HG03103 (cell line): Measurements from ENCODE around the gene GATAD2B.
"Not testable (repeated sequence)": the region's sequence is repeated elsewhere in the genome, so short reads cannot be mapped to it uniquely, and the experiment has no call there.

Experiments
- ATAC-seq: cut with Tn5 transposase; IDR thresholded peaks from one replicate; pipeline ENCODE4 v1.9.1; 2021; ENCODE audit warnings: low read depth; ENCODE audit not compliant: unreplicated experiment

The GATAD2B gene

DNA sequence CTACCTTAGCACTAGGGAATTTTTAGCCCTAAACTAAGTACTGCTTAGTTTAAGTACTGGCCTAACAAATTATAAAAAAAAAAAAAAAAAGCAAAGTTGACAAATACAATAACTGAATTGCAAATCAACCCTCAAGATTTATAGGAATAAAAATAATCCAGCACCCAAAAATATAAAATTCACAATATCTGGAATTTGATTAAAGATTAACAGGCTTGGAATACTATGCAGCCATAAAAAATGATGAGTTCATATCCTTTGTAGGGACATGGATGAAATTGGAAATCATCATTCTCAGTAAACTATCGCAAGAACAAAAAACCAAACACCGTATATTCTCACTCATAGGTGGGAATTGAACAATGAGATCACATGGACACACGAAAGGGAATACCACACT is 78.4 kb downstream of the GATAD2B start:
- ATAC-seq, result not testable (repeated sequence)

GRCh38 chr1:153842006-153842471 is 80.7 kb downstream of the GATAD2B start:
- ATAC-seq, result peak; percentile 51

DNA sequence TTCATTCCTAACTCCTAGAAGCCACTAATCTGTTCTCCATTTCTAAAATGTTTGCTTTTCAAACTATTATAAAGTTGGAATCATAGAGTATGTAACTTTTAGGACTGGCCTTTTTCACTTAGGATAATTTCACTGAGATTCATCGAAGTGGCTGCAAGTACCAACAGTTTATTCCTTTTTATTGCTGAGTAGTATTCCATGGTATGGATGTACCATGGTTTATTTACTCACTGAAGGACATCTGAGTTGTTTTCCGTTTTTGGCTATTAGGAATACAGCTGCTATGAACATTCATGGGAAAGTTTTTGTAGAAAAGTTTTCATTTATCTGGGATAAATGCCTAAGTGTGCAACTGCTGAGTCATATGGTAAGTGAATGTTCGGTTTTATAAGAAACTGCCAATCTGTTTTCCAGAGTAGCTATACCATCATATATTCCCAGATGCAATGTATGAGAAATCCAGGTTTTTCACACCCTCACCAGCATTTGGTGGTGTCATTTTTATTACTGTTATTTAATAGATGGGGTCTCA is 81.2 kb downstream of the GATAD2B start:
- no peak for ATAC-seq

GRCh38 chr1:153840774-153841173 is 82.0 kb downstream of the GATAD2B start:
- ATAC-seq, result not testable (repeated sequence)

DNA sequence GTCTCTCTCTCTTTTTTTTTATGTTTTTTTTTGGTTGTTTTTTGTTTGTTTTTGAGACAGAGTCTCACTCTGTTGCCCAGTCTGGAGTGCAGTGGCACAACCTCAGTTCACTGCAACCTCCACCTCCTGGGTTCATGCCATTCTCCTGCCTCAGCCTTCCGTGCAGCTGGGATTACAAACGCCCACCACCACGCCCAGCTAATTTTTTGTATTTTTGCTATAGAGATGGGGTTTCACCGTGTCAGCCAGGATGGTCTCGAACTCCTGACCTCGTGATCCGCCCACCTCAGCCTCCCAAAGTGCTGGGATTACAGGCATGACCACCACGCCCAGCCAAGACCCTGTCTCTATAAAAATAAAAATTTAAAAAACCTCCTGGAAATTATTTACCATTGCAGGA is 88.8 kb downstream of the GATAD2B start:
- not testable (repeated sequence) for ATAC-seq

DNA sequence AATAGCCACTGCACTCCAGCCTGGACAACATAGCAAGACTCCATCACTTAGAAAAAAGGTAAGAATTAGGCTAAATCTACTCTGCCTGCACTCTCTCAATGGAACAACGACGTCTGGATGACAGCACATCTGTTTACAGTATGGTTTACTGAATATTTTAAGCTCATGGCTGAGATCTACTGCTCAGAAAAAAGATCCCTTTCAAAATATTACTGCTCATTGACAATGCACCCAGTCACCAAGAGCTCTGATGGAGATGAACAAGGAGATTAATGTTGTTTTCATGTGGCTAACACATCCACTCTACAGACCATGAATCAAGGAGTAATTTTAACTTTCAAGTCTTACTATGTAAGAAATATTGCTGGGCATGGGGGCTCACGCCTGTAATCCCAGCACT is 89.6 kb downstream of the GATAD2B start:
- no peak for ATAC-seq

GRCh38 chr1:153832293-153832692 is 90.5 kb downstream of the GATAD2B start:
- no peak for ATAC-seq

- ATAC-seq, result no peak
Observed at GRCh38 chr1:153831026-153831425, 91.7 kb downstream of the GATAD2B start.

DNA sequence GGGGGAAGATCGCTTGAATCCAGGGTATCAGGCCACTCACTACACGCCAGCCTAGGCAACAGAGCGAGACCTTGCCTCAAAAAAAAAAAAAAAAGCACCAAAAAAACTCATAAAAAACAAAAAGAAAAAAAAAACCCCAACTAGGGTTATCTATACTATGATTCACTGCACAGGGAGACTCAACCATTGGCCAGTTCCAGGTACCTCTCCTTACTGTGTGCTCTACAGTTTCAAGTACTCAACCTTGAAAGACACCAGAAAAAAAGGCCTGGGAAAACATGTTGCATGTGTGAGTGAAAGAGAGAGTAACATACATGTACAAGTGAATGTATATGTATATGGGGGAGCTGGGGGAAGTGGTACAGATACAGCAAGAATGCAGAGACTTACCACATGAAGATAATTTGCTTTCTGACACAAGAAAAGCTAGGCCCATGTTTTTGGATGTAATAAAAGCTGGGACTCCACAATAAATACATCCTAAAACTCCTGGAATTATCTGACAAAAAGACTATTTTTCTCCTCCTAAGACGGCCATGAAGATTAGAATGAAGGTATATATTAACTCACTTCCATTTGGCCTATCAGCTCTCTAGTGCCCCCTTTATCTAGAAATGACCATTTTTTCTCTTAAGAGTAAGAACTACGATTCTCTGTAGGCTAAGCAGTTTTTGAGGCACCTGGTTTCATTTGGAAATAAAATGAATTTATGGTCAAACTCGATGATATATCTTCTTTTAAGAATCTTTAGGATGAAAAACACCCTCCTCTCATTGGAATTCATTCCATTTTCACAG is 95.4 kb downstream of the GATAD2B start:
- ATAC-seq, result no peak

DNA sequence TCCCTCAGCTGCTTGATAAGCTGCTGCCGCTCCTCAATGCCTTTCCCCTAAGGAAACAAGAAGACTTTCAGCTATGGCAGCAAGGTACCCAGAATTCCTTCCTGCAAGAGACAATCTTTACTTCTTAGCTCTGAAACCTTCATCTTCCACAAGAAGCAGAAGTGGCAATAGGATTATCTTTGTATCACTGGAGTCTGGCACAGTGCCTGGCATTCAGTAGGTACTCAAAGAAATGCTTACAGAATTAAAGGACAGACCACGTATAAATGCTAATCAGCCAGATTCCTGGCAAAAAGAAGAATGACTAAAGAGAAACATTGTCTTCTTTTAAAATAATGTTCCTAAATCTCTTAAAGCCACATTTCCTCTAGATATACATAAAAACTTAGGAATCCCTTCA is 103.9 kb downstream of the GATAD2B start:
- no peak for ATAC-seq

GRCh38 chr1:153816283-153816889 is 106.4 kb downstream of the GATAD2B start:
- no peak for ATAC-seq

- ATAC-seq, result no peak
Observed at GRCh38 chr1:153805886-153806719, 116.7 kb downstream of the GATAD2B start.

- ATAC-seq, result peak; percentile 92
Observed at GRCh38 chr1:153805042-153805745, 117.6 kb downstream of the GATAD2B start.

GRCh38 chr1:153804112-153804511 is 118.7 kb downstream of the GATAD2B start:
- no peak for ATAC-seq

DNA sequence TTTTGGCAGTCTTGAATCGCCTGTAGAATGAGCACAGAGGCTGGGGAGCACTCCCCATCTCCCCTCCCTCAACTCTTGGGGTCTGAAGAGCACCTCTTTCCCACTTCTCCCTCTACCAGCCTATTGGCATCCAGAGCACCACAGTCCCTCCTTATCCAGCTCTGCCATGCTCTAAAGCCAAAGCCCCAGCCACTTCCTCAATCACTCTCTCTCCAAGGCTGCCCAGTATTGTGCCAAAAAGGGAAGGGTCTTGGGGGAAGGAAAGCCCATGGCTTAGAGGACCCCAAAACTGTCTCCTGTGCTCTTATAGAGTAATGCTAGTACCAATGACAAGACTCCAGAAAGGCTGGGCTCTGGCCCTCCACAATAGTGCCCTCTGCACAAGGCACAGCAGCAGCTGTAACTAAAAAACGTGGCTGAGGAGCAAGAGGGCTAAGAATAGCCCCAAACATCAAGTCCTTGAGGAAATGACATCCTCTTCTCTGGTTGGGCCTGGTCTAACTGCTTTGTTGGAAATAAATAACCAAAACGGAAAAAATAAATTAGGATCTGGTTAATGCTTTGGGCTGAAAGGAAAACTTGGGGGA is 119.2 kb downstream of the GATAD2B start:
- ATAC-seq, result no peak

DNA sequence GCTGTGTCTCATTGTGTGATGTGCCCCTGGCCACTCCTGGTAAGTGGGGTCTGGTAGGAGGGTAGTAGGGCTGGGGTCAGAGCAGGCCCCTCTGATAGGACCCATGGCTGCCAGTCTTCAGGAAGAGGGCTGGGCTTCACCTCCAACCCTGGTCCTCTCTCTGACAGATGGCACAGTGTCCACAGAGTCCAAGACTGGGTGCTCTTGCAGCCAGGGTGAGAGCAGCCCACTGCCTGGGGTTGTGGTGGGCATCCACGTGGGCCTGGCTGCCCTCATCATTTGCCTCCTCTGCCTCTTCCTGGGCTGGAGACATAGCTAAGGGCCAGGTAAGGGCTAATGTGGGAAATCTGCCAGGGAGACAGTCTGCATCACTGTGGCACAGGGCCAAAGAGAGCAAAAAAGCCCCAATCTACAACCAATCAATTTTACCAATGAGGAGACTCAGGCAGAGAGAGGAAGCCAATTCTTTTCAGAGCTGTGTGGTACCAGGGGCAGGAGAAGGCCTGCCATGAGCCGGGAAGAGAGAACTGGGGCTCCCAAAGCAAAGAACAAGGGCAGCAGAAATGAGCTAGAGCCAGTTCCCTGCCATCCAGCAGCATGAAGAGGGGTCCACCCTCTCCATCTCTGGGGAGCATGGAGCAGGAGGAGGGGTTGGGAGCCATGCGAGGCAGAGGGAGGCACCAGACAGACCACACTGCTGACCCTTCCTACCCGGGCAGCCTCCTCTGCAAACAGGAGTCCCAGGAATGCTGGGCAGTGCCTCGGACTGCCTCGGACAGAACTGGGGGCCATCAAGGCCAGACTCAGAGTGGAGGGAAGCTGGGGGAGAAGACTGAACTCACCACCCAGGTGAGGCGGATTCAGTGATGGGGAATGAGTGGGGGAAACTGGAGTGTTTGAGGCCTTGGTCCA is 120.7 kb downstream of the GATAD2B start:
- ATAC-seq, result no peak

GRCh38 chr1:153801028-153801625 is 121.6 kb downstream of the GATAD2B start:
- ATAC-seq, result no peak

- no peak for ATAC-seq
Observed at GRCh38 chr1:153800516-153800915, 122.3 kb downstream of the GATAD2B start.
